ENCODE data around the gene ACP7.
"Not testable (repeated sequence)": the region's sequence is repeated elsewhere in the genome, so short reads cannot be mapped to it uniquely, and the experiment has no call there.

ACP7 gene

DNA sequence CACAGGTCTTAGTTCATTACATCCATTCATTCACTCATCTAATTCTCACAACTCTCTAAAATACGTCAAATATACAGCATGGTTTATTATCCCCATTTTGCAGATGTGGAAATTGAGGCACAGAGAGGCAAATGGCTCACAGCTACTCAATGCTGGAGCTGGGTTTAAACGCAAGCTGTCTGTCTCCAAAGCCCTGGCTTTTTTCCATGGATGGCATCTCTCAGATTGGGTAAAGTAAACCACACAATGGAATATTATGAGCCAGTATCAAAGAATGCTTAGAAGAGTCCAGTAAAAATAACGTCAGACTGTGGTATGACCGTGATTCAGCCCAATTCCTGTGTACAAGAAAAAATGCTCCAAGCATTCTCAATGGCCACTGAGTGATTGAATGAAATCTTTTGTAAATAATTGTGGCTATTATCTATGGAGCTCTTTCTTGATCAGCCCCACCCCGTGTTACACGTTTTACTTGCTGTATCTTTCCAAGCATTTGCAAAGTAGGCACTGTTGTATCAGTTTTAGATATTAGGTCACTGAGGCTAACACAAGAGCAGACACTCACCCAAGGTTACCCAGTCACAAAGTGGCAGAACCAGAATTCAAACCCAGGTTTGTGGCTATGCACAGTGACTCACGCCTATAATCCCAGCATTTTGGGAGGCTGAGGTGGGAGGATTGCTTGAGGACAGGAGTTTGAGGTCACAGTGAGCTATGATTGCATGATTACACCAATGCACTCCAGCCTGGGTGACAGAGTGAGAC, 5.5 kb upstream of the ACP7 start:
- no peak for DNase-seq (ENCODE audit: low spot score)

DNA sequence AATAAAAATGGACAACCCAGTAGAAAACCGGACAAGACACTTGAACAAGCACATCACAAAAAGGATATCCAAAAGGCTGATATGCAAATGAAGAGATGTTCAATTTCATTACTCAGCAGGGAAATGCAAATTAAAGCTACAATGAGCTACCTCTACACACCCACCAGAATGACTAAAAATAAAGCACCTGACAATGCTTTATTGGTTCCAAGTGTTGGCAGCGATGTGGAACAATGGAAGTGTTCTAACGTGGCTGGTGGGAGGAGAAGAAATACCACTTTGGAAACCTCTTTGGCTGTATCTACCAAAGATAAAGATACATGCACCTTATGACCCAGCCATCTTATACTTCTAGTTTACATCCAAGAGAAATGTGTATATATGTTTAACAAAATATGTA, 3.7 kb upstream of the ACP7 start:
- no peak for DNase-seq (ENCODE audit: low spot score)

- no peak for DNase-seq (ENCODE audit: low spot score)
These were observed 2.0 kb upstream of the ACP7 start for GRCh38 chr19:39082167-39082566.

DNA sequence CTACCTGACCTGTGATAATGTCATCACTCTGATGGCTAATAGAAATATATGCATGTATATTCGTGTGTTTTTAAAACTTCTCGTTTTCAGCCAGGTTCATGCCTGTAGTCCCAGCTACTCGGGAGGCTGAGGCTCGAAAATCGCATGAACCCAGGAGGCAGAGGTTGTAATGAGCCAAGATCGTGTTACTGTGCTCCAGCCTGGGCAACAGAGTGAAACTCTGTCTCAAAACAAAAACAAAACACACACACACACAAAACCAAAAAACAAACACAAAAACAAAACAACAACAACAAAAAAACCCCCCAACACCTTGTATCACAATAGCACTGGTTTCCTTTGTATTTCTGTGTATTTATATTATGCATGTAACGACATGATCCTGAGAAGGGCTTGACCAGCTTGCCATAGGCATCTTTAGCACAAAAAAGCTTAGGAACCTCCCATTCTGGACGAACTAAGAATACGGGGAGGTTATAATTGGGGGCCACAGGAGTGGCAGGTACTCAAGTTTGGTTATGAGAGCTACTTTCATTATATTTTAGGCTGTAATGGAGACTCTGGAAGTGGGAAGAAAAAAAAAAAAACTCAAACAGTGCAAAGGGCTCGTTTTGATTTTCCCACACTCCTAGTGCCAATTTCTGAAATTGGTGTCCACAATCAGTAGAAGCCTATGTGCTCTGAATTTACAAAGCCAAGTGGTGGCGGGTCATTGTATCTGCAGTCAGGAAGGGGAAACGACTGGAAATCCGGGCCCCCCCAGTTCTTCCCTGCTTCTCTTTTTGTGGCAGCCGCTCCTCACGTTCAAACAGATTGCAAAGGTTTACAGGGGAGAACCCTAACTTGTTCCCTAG, 1.2 kb upstream of the ACP7 start:
- DNase-seq (ENCODE audit: low spot score): no peak

DNA sequence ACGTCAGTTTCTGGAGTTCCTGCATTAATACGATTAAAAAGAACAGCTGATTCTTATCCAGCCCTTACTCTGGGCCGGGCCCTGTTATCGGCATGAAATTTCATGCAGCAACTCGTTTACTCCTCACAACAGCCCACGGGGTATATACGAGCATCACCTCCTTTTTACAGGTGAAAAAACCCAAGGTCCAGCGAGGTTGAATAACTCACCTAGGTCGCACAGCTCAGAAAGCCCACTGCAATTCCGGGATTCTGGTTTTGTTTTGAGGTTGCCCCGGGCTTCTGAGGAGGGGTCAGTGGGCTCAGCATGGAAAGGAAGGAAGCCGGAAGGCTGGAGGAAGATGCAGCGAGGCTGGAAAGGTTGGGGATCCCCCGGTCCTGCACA, 577 bp upstream of the ACP7 start:
- DNase-seq (ENCODE audit: low spot score): no peak

- no peak for DNase-seq (ENCODE audit: low spot score)
These were observed 538 bp downstream of the ACP7 start for GRCh38 chr19:39084732-39085080.

GRCh38 chr19:39085392-39085791, 1.2 kb downstream of the ACP7 start:
- no peak for DNase-seq (ENCODE audit: low spot score)

- DNase-seq (ENCODE audit: low spot score): no peak
These were observed 2.2 kb downstream of the ACP7 start for GRCh38 chr19:39086386-39086785.

DNA sequence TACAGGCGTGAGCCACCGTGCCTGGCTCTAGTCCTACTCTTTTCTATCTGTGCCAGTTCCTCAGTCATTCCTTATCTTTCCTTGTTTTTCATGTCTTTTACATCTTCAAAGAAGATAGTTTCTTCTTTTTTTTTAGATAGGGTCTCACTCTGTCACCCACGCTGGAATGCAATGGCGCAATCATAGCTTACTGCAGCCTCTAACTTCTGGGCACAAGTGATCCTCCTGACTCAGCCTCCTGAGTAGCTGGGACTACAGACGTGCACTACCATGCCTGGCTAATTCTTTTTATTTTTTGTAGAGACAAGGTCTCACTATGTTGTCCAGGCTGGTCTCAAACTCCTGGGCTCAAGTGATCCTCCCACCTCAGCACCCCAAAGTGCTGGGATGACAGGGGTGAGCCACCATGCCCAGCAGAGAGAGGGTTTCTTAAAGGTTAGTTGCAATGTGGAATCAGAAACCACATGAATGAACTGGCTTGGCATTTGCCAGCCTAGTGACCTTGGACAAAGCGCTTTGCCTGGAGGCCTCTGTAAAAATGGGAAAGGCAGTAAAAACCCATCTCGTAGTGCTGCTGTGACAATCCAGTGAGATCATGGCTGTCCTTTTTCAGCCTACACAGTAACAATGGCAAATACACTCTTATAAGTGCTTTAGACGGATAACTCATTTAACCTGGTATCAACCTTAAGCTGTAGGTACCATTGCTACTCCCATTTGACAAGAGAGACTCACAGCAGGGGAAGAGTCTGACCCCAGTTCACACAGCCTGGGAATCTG, 3.9 kb downstream of the ACP7 start:
- DNase-seq (ENCODE audit: low spot score): no peak

DNA sequence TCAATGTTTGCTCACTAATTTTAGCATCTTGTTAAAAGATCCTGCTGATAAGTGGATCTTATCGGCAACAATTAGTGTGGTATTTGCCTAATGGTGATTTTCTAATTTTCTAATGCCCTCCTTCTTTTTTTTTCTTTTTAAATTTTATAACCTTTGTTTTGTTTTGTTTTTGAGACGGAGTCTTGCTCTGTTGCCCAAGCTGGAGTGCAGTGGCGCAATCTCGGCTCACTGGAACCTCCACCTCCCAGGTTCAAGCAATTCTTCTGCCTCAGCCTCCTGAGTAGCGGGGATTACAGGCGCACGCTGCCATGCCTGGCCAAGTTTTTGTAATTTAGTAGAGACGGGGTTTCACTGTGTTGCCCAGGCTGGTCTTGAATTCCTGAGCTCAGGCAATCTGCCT, 5.8 kb downstream of the ACP7 start:
- not testable (repeated sequence) for DNase-seq (ENCODE audit: low spot score)

- DNase-seq (ENCODE audit: low spot score): no peak
These were observed 6.7 kb downstream of the ACP7 start for GRCh38 chr19:39090881-39091280.

DNA sequence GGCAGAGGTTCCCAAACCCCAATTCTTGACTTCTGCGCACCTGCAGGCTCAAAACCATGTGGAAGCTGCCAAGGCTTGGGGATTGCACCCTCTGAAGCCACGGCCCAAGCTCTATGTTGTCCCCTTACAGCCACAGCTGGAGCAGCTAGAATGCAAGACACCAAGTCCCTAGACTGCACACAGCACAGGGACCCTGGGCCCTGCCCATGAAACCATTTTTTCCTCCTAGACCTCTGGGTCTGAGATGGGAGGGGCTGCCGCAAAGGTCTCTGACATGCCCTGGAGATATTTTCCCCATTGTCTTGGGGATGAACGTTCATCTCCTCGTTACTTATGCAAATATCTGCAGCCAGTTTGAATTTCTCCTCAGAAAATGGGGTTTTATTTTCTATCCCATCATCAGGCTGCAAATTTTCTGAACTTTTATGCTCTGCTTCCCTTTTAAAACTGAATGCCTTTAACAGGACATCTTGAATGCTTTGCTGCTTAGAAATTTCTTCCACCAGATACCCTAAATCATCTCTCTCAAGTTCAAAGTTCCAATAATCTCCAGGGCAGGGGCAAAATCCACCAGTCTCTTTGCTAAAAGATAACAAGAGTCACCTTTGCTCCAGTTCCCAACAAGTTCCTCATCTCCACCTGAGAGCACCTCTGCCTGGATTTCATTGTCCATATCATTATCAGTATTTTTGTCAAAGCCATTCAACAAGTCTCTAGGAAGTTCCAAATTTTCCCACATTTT, 11.8 kb downstream of the ACP7 start:
- not testable (repeated sequence) for DNase-seq (ENCODE audit: low spot score)

DNA sequence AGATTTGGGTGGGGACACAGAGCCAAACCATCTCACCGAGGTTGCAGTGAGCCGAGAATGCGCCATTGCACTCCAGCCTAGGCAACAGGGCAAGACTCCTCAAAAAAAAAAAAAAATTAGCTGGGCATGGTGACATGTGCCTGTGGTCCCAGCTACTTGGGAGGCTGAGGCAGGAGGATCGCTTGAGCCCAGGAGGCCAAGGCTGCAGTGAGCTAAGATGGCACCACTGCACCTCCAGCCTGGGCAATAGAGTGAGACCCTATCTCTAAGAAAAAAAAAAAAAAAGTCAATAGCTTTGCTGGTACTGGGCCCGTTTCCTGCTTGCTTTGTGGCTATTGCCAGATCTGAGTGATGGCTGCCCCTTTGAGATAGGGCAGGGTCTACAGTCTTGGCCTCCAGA, 13.1 kb downstream of the ACP7 start:
- no peak for DNase-seq (ENCODE audit: low spot score)

DNA sequence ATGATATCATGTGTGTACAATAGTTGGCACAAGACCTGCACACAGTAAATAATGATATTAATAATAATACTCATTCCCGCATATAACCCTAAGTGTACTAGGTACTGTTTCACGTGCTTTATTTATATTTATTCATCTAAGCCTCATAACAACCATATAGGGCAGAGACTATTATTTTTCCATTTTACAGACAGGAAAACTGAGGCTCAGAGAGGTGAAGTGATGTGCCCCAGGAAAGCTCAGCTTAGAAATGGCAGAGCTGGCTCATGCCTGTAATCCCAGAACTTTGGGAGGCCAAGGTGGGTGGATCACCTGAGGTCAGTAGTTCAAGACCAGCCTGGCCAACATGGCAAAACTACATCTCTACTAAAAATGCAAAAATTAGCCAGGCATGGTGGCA, 13.6 kb downstream of the ACP7 start:
- no peak for DNase-seq (ENCODE audit: low spot score)

DNA sequence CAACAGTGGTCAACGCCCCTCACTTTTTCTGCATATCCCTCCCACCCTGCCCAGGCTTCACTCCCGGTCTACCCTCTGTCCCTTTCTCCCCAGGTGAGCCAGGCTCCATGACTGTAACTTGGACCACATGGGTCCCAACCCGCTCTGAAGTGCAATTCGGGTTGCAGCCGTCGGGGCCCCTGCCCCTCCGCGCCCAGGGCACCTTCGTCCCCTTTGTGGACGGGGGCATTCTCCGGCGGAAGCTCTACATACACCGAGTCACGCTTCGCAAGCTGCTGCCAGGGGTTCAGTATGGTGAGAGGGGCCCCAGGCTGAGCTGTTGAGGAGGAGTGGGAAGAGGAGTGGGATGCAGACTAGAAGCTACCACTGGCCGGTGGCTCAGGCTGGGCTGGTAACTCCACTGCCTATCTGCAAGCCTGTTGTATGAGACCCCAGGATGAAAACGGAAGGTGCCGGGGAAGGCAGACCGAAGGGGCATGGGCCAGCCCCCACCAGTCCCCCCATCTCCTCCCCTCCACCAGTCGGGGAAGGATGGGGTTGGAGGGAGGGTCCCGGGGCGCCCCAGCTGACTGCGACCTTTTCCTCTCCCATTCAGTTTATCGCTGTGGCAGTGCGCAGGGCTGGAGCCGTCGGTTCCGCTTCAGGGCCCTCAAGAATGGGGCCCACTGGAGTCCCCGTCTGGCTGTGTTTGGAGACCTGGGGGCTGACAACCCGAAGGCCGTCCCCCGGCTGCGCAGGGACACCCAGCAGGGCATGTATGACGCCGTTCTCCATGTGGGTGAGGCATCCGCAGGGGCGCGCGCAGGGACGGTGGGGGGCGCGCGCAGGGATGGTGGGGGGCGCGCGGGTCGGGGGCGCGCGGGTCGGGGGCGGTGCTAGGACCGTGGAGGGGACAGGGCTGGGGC, 14.4 kb downstream of the ACP7 start:
- DNase-seq (ENCODE audit: low spot score): no peak

DNA sequence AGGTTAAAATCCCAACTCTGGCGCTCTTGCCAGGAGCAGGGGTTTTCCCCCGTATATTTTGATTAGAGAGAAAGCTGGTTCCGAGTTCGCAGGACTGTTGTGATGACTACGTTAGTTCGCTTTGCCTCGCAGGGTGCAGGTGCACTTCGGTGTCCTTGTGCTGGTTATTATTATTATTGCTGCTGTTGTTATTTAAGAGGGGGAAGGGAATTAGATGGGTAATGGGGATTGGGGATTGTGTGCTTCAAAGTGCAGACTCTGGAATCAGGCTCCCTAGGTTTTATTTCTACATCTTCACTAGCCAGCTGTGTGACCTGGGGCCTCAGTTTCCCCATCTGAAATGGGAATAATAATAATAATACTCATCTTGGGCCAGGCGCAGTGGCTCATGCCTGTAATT, 15.2 kb downstream of the ACP7 start:
- DNase-seq (ENCODE audit: low spot score): no peak

DNA sequence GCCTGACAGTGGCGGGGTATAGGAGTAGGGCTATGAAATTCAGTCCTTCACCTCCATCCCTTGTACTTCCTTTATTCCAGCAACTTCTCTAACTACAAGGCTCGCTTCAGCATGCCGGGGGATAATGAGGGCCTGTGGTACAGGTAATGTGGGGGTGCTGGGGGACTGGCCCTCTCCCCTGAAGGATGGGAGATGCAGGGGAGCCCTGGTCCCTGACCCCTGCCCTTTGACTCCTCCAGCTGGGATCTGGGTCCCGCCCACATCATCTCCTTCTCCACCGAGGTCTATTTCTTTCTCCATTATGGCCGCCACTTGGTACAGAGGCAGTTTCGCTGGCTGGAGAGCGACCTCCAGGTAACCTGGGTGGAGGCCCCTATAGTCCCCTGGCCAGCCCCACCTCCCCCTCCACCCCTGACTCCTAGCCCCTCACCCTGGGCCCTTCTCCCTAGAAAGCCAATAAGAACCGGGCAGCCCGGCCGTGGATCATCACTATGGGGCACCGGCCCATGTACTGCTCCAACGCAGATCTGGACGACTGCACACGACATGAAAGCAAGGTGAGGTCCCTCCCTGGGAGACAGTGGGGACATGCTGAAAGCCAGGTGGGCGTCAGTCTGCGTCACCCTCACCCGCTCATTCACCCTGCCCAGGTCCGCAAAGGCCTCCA, 16.5 kb downstream of the ACP7 start:
- no peak for DNase-seq (ENCODE audit: low spot score)

DNA sequence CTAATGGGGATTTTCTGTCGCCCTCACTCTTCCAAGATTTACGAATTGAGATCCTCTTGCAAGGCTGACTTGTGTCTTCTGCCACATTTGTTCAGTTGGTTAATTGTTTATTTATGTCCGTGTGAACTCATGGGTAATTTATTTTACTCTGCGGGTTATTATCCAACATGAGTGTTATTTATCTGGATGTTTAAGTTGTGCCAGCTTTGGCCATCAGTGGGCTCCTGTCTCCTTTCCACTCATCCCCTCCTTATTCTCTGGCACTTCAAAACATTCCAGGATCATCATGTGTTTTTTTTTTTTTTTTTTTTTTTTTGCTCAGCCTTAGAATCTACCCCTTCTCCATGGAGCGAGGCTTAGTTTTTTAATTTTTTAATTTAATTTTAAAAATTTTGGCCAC, 19.0 kb downstream of the ACP7 start:
- DNase-seq (ENCODE audit: low spot score): no peak

GRCh38 chr19:39104186-39104596, 20.0 kb downstream of the ACP7 start:
- no peak for DNase-seq (ENCODE audit: low spot score)

GRCh38 chr19:39106194-39106593, 22.0 kb downstream of the ACP7 start:
- no peak for DNase-seq (ENCODE audit: low spot score)

- no peak for DNase-seq (ENCODE audit: low spot score)
These were observed 25.5 kb downstream of the ACP7 start for GRCh38 chr19:39109641-39110040.

Measured in ecto neural progenitor cell (in vitro differentiated cells).